OCI-LY7 (cell line): ENCODE results near the gene ATP1A3. TPM values are rescaled to one million over a fixed set of nuclear protein-coding genes. Genes with fewer than 3 reads are reported as not detected.

Source experiments
- BruUV-seq: library from RNA; stranded (reverse); fragments of 400-500 nt; replicated peaks from 2 replicates; lab custom pipeline; 2021; lab: Mats Ljungman, UMichigan
- CTCF ChIA-PET: fragments of 300-600 bp; sonication (Branson Sonifier 250); formaldehyde crosslinking; loops from one replicate; lab custom pipeline; 2022; ENCODE audit warnings: antibody characterized with exemption; ENCODE audit not compliant: unreplicated experiment; lab: Charles Lee
- POLR2A ChIA-PET: fragments of 300-600 bp; sonication (Branson Sonifier 250); formaldehyde crosslinking; loops from one replicate; lab custom pipeline; 2022; ENCODE audit warnings: antibody characterized with exemption; lab: Charles Lee
- DNase-seq: peaks from one replicate; pipeline ENCODE4 v3.0.0-alpha.2; 2015; ENCODE audit warnings: low spot score
- H2AFZ ChIP-seq: fragments of 200-600 bp; sonication (generic), shearing (Covaris generic); 2 replicates; pipeline ENCODE4 v1.6.1; 2014; ENCODE audit warnings: mild to moderate bottlenecking, antibody characterized with exemption, low read length, moderate library complexity
- H3K27ac ChIP-seq: fragments of 200-600 bp; sonication (generic); 2 replicates; pipeline ENCODE4 v1.5.1; 2014; ENCODE audit warnings: mixed run types, low read depth, mild to moderate bottlenecking, moderate library complexity, low read length, inconsistent platforms; ENCODE audit not compliant: poor library complexity, severe bottlenecking
- H3K36me3 ChIP-seq: fragments of 200-600 bp; sonication (generic); 2 replicates; pipeline ENCODE4 v1.6.1; 2014; ENCODE audit warnings: mild to moderate bottlenecking, antibody characterized with exemption, low read length, moderate library complexity, mixed read lengths; ENCODE audit not compliant: insufficient read depth
- H3K4me1 ChIP-seq: fragments of 200-600 bp; sonication (generic); 2 replicates; pipeline ENCODE4 v1.5.1; 2014; ENCODE audit warnings: mild to moderate bottlenecking, low read length; ENCODE audit not compliant: insufficient read depth, poor library complexity, severe bottlenecking
- H3K4me2 ChIP-seq: fragments of 200-600 bp; sonication (generic); 2 replicates; pipeline ENCODE4 v1.6.1; 2014; ENCODE audit warnings: mild to moderate bottlenecking, low read length
- H3K4me3 ChIP-seq: fragments of 200-600 bp; sonication (generic); 2 replicates; pipeline ENCODE4 v1.5.1; 2014; ENCODE audit warnings: mild to moderate bottlenecking, low read depth, low read length; ENCODE audit not compliant: poor library complexity, severe bottlenecking
- H3K79me2 ChIP-seq: fragments of 200-600 bp; sonication (generic); 2 replicates; pipeline ENCODE4 v1.6.1; 2016; ENCODE audit warnings: low read depth, mild to moderate bottlenecking, low read length, moderate library complexity, mixed read lengths; ENCODE audit not compliant: insufficient read depth
- H3K9me2 ChIP-seq: fragments of 200-600 bp; sonication (generic); 2 replicates; pipeline ENCODE4 v1.6.1; 2016; ENCODE audit warnings: mild to moderate bottlenecking, low read length, mixed read lengths; ENCODE audit not compliant: insufficient read depth
- H3K9me3 ChIP-seq: fragments of 200-600 bp; sonication (generic); 2 replicates; pipeline ENCODE4 v1.6.1; 2014; ENCODE audit warnings: mild to moderate bottlenecking, mixed run types, low read length, mixed read lengths
- H4K20me1 ChIP-seq: fragments of 200-600 bp; sonication (generic); 2 replicates; pipeline ENCODE4 v1.6.1; 2014; ENCODE audit warnings: mild to moderate bottlenecking, antibody characterized with exemption, low read length, moderate library complexity, mixed read lengths; ENCODE audit not compliant: insufficient read depth
- CTCF ChIP-seq: fragments of 200-600 bp; sonication (generic); conservative IDR thresholded peaks from 2 replicates; pipeline ENCODE4 v1.5.1; 2014; ENCODE audit warnings: mild to moderate bottlenecking, antibody characterized with exemption, low read length, moderate library complexity, mixed read lengths
- EZH2phosphoT487 ChIP-seq: fragments of 200-600 bp; sonication (generic); IDR thresholded peaks from 2 replicates; pipeline ENCODE4 v1.6.1; 2018; ENCODE audit warnings: low read depth, borderline replicate concordance, mild to moderate bottlenecking, mixed run types, antibody characterized with exemption, low read length, moderate library complexity, mixed read lengths
- intact Hi-C: fragments of 100-400 bp; cut with micrococcal nuclease; formaldehyde crosslinking; loops from one replicate; pipeline ENCODE4 v1.10.0; 2022; ENCODE audit not compliant: unreplicated experiment
- total RNA-seq, 2 experiments: library from RNA; depleted of rRNA in 1 of 2; stranded (reverse); fragments of >200 nt in 1 of 2; shearing (Covaris generic) in 1 of 2; gene quantifications; 2 replicates each; pipeline ENCODE4 v1.2.3, GENCODE V29; 2014 to 2022

The ATP1A3 gene
- total RNA-seq, 2 experiments from 2014 or later, result 9.3 to 33.0 TPM

DNA sequence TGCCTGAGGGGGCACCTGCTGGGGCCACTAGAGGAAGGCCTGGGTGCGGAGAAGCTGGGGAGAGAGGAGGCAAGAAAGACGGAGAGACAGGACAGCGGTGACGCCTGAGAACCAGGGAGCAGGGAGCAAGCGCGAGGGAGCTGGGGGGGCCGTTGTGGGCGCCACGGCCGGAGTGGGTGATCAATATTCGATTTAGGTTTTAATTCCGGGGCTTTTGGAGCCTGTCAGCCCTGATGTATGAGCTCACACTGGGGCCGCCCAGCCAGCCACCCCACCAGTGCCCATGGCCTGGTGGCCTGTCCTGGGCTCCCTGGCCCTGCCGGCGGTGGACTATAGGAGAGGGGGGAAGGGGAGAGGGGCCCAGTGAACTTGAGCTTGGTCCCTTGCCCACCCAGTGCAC, 57.1 kb downstream of the ATP1A3 start:
- Histone ChIP-seq H3K9me3 (no peaks in the 10 kb centered on the region), H3K4me1 (peaks cover 82% of the 10 kb centered on the region), H4K20me1 (no peaks in the 10 kb centered on the region), H3K36me3 (no peaks in the 10 kb centered on the region), H3K4me3 (peak overlapping the region; percentile 48), H3K4me2 (peak overlapping the region; percentile 53), H3K9me2 (no peaks in the 10 kb centered on the region), H3K79me2 (peaks cover 6% of the 10 kb centered on the region; the same call in 1 of the 2 replicates), H2AFZ (no peak overlapping the region; the same call in 1 of the 2 replicates), H3K27ac (peak overlapping the region; percentile 92)
- BruUV-seq, result no TSS peak
- POLR2A ChIA-PET, result interaction anchor here (1.0 to 2.0 kb wide), 4 partner anchors 8 to 61 kb away, joined by 4 to 21 read pairs (median 6); partner anchors contain the start of gene ERFL
- DNase-seq, result no peak
- TF ChIP-seq CTCF, result no peak
- TF ChIP-seq EZH2phosphoT487, result no peak
- CTCF ChIA-PET, result interaction anchor here (1.3 kb wide), 1 partner anchor 51 kb away, joined by 4 read pairs; no protein-coding TSS in a partner anchor
- intact Hi-C loops, result loop anchor here (1.0 to 2.0 kb wide), 2 partner anchors 8 to 14 kb away; no protein-coding TSS in a partner anchor

DNA sequence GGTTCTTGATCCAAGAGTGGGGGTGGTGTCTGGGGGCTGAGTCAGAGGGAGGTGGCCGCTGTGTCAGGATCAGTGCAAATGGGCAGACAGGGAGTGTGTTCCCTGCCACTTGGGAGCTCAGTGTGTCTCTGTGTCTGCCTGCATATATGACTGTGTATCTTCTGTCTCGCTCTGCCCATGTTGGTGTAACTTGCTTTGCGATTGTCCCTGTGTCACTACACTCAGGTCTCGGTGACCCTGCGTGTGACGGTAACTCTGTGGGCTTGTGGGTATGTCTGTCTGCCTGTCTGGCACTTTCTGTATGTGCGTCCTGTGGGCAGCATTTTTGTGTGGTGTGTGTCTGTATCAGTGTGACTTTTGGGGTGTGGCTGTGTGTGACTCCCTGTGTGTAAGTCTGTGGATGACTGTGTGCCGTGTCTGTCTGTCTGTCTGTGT, 57.6 kb downstream of the ATP1A3 start:
- peak overlapping the region; percentile 48 for H3K4me3 ChIP-seq
- no peaks in the 10 kb centered on the region for H3K9me3 ChIP-seq
- H3K79me2 ChIP-seq, result peaks cover 6% of the 10 kb centered on the region; the same call in 1 of the 2 replicates
- no peaks in the 10 kb centered on the region for H4K20me1 ChIP-seq
- H3K4me1 ChIP-seq, result peaks cover 83% of the 10 kb centered on the region
- no peak overlapping the region; the same call in 1 of the 2 replicates for H2AFZ ChIP-seq
- H3K27ac ChIP-seq, result peak overlapping the region; percentile 92
- intact Hi-C loops, result loop anchor here (2.0 kb wide), 1 partner anchor 14 kb away; no protein-coding TSS in a partner anchor
- TF ChIP-seq EZH2phosphoT487 (no peak), CTCF (no peak)
- no peaks in the 10 kb centered on the region for H3K36me3 ChIP-seq
- peak overlapping the region; percentile 53 for H3K4me2 ChIP-seq
- TSS peak; percentile 49 for BruUV-seq
- DNase-seq, result no peak
- ChIA-PET POLR2A (interaction anchor here (1.4 to 2.0 kb wide), 2 partner anchors 8 to 10 kb away, joined by 5 to 21 read pairs; partner anchors contain the start of gene ERFL), CTCF (no interaction called here)
- no peaks in the 10 kb centered on the region for H3K9me2 ChIP-seq
